Stimulated activated naive CD8-positive, alpha-beta T cell treated with anti-CD3 and anti-CD28 coated beads, Interleukin-15, amount 100 ng/mL, for 72 hours (primary cell): ENCODE measurements around the gene IWS1.
A peak's percentile ranks its signal among the peaks of the same experiment; 100 is the strongest.
"Not testable (repeated sequence)": the region's sequence is repeated elsewhere in the genome, so short reads cannot be mapped to it uniquely, and the experiment has no call there.

Experiments used
- ATAC-seq: fragments of 150-1000 bp; cut with Tn5 transposase; 2 replicates; pipeline ENCODE4 v1.10.0; 2021; ENCODE audit warnings: mild to moderate bottlenecking, moderate library complexity
- DNase-seq, 2 donors: peaks; one replicate each; pipeline ENCODE4 v3.0.0; 2021 to 2022
- H3K27ac Mint-ChIP-seq, 2 donors: one replicate each; pipeline ENCODE4 v1.8.0; 2022; ENCODE audit warnings: mild to moderate bottlenecking in 2 of 2, mixed read lengths in 2 of 2, moderate library complexity in 2 of 2
- H3K27me3 Mint-ChIP-seq: one replicate; pipeline ENCODE4 v1.8.0; 2022; ENCODE audit warnings: mixed read lengths
- H3K4me1 Mint-ChIP-seq: one replicate; pipeline ENCODE4 v1.8.0; 2022; ENCODE audit warnings: mild to moderate bottlenecking, mixed read lengths
- H3K4me3 Mint-ChIP-seq, 2 donors: one replicate each; pipeline ENCODE4 v1.8.0; 2022; ENCODE audit warnings: mild to moderate bottlenecking in 2 of 2, mixed read lengths in 2 of 2, moderate library complexity in 1 of 2
- H3K9me3 Mint-ChIP-seq, 2 donors: one replicate each; pipeline ENCODE4 v1.8.0; 2022; ENCODE audit warnings: mixed read lengths in 2 of 2

The IWS1 gene

GRCh38 chr2:127469051-127469450 lies 57.2 kb downstream of the IWS1 start:
- H3K4me3 Mint-ChIP-seq: no peak overlapping the region
- DNase-seq (no peak), ATAC-seq (no peak)
- peak overlapping the region in 1 of 2 donors; percentile 5 for H3K27ac Mint-ChIP-seq
- no peaks in the 10 kb centered on the region for H3K27me3 Mint-ChIP-seq
- H3K4me1 Mint-ChIP-seq: peaks cover 17% of the 10 kb centered on the region
- H3K9me3 Mint-ChIP-seq: no peaks in the 10 kb centered on the region

GRCh38 chr2:127465258-127465657 lies 61.0 kb downstream of the IWS1 start:
- DNase-seq: no peak
- ATAC-seq: no peak

DNA sequence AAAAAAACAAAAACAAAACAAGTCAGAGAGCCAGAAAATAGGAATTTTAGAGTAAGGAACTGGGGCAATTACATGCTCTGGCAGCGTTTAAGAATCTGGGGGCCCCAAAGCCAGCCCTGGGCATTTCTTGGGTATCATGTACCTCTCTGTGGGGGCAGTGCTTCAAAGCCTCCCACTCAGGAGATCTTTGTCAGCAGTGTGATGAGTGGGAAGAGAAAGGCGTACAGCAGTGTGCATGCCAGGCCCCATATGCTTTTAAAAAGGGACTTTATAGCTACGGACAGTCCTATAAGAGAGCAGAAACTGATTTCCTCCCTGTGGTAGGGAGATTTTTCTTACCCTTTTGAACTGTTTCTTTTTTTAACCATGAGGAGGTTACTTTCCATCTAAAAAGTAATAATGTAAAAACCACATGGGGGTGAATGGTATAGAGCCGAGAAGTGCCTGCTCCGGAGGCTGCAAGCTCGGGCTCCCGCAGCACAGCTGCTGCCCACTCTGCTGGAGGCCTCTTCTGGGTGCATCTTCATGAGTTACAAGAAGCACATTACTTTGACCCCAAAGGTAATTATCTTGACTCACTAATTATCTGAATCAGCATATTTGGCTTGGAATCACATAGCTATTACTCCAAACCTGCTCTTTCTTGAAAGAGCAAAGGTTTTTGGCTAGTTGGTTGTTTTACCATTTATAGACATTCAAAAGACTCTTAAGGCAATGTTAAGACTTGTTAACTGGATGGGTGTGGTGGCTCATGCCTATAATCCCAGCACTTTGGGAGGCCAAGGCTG lies 61.6 kb downstream of the IWS1 start:
- Mint-ChIP-seq H3K4me1 (peaks cover 19% of the 10 kb centered on the region), H3K27me3 (no peaks in the 10 kb centered on the region), H3K9me3 (no peaks in the 10 kb centered on the region), H3K4me3 (no peak overlapping the region), H3K27ac (peak overlapping the region in 1 of 2 donors; percentile 7)
- peak; percentile 54 for ATAC-seq
- no peak for DNase-seq

More at GRCh38 chr2:127465258-127465657, 61.0 kb downstream of the IWS1 start:
- Mint-ChIP-seq H3K4me1 (peaks cover 19% of the 10 kb centered on the region), H3K9me3 (no peaks in the 10 kb centered on the region), H3K27me3 (no peaks in the 10 kb centered on the region), H3K27ac (peak overlapping the region in 1 of 2 donors; percentile 77), H3K4me3 (no peak overlapping the region)

- Mint-ChIP-seq H3K4me1 (peaks cover 20% of the 10 kb centered on the region), H3K27ac (no peak overlapping the region), H3K27me3 (no peaks in the 10 kb centered on the region), H3K4me3 (no peak overlapping the region), H3K9me3 (no peaks in the 10 kb centered on the region)
- no peak for ATAC-seq
- no peak for DNase-seq
Measured at GRCh38 chr2:127463155-127463991, 62.9 kb downstream of the IWS1 start.

DNA sequence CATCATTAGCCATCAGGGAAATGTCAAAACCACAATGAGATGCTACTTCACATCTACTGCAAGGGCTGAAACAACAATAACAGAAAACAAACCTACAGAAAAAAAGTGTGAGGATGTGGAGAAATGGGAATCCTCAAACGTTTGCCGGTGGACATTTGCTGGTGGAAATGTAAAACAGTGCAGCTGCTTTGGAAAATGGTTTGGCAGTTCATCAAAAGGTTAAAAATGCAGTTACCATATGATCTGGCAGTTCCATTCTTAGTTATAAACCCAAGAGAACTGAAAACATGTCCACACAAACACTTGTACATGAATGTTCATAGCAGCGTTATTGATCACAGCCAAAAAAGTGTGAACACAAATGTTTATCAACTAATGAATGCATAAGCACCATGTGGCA lies 63.8 kb downstream of the IWS1 start:
- no peaks in the 10 kb centered on the region for H3K27me3 Mint-ChIP-seq
- no peak overlapping the region for H3K4me3 Mint-ChIP-seq
- ATAC-seq (no peak), DNase-seq (no peak)
- peaks cover 29% of the 10 kb centered on the region for H3K4me1 Mint-ChIP-seq
- H3K27ac Mint-ChIP-seq: no peak overlapping the region
- no peaks in the 10 kb centered on the region for H3K9me3 Mint-ChIP-seq

DNA sequence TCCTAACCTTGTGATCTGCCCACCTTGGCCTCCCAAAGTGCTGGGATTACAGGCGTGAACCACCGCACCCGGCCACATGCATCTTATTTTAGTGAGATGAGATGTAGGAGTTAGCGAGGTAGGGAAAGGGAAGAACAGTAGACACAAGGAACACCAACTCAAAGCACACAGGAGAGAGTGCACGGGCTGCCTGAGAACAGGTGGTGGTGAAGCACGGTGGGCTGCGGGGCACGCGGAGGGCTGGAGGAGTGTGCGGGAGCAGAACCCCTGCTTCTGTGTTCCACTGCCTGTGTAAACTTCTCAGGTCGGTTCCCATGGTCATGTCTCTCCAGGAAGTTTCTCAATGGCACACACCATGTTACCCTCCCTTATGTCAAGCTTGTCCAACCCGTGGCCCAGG lies 69.3 kb downstream of the IWS1 start:
- H3K4me3 Mint-ChIP-seq: no peak overlapping the region
- no peak for ATAC-seq
- peaks cover 13% of the 10 kb centered on the region for H3K4me1 Mint-ChIP-seq

DNA sequence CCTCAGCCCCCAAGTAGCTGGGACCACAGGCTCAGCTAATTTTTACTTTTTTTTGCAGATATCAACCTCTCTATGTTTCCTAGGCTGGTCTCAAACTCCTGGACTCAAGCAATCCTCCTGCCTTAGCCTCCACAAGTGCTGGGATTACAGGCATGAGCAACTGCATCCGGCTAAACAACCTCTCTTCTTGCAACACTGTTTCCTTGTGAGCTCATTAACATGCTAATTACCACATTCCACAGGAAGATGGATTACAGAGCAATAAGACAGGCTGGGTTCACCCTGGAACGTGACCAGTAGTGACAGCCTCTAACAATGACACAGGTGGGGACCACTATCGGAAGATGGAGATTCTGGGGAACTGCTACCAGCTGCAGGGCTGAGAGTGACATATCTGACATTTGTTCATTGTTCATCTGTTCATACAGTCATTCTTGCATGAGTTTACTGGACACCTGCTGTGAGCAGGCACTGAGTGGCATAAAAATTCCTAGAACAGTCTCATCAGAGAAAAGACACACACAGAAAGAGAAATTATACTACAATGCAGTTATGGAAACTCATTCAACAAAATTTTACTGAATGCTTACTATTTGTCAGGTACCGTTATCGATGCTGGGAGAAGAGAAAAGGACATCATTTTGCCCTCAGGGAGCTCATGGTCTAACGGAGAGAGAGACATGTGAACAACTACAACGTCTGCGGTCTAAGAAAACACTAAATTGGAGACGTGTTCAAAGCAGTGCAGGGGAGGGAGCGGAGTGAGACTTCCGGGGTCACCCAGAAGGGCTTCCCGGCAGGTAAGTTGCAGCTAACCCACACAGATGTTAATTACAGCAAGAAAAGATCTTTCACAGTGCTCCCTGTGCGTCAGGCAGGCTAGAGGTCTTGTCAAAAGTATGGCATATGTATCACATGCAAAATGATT lies 70.5 kb downstream of the IWS1 start:
- no peak for DNase-seq
- no peak overlapping the region for H3K27ac Mint-ChIP-seq
- no peaks in the 10 kb centered on the region for H3K27me3 Mint-ChIP-seq
- H3K4me3 Mint-ChIP-seq: no peak overlapping the region
- no peaks in the 10 kb centered on the region for H3K9me3 Mint-ChIP-seq
- H3K4me1 Mint-ChIP-seq: peaks cover 13% of the 10 kb centered on the region
- no peak for ATAC-seq

More for the DNA sequence above, 69.3 kb downstream of the IWS1 start:
- H3K9me3 Mint-ChIP-seq: no peaks in the 10 kb centered on the region
- no peaks in the 10 kb centered on the region for H3K27me3 Mint-ChIP-seq
- no peak for DNase-seq
- H3K27ac Mint-ChIP-seq: no peak overlapping the region

GRCh38 chr2:127454595-127455565 lies 71.4 kb downstream of the IWS1 start:
- Mint-ChIP-seq H3K27me3 (no peaks in the 10 kb centered on the region), H3K27ac (no peak overlapping the region), H3K9me3 (no peaks in the 10 kb centered on the region), H3K4me1 (peaks cover 13% of the 10 kb centered on the region), H3K4me3 (no peak overlapping the region)
- no peak for DNase-seq
- ATAC-seq: no peak

DNA sequence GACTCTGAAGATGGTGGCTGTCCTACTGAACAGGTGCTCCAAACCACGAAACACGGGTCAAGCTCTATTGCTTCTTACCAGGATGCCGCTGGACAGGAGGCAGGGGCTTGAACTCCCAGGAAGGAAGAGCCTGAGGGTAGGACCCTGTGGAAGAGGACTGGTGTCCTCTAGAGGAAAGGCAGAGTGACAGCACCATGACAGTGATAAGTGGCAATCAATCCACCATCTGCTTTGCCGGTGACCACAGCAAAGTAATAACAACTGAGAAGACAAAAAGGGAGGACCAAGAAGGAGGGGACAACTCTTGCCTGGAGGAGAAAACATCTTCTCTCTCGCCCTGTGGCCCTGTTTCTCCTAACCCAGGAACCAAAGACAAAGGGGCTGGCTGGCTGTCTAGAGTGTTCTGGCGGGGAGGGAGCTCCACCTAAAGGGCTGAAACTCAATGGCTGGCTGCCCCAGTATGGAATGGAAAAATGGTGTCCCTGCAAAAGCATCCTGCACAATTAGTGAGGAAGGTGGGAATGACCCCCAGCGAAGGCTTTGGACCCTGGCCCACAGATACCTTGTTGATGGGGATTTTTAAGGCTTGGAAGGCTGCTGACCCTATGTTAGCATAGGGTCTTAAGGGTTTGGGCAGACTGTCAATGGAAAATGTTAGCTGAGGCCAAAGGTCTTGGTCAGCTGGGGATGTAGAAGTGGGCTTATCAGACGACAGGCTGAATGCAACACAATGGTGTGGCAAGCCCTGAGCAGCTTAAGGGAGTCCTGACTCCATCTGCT lies 72.7 kb downstream of the IWS1 start:
- no peaks in the 10 kb centered on the region for H3K9me3 Mint-ChIP-seq
- no peak overlapping the region for H3K4me3 Mint-ChIP-seq
- H3K27me3 Mint-ChIP-seq: no peaks in the 10 kb centered on the region
- no peak for DNase-seq
- peaks cover 13% of the 10 kb centered on the region for H3K4me1 Mint-ChIP-seq
- ATAC-seq: no peak
- no peak overlapping the region for H3K27ac Mint-ChIP-seq

DNA sequence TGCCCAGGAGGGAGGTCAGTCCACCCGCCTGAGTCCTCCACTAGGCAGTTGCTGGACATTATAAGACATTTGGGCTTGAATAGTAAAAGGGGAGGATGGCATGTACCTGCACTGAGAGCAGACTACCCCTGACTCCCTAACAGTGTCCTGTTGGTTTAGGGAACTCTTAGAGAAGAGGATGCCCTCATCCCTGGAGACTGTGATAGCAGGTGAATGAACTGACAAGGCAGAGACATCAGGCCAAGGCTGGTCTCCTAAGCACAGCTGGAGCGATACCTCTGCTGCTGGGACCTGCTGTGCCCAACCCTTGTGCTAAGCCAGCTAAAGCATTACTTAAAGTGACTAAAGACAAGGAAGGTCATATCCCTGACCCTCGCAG lies 73.3 kb downstream of the IWS1 start:
- Mint-ChIP-seq H3K4me1 (peaks cover 8% of the 10 kb centered on the region), H3K27ac (peak overlapping the region in 1 of 2 donors; percentile 8), H3K27me3 (no peaks in the 10 kb centered on the region), H3K4me3 (no peak overlapping the region), H3K9me3 (no peaks in the 10 kb centered on the region)
- ATAC-seq: no peak
- no peak for DNase-seq

- not testable (repeated sequence) for H3K9me3 Mint-ChIP-seq, H3K4me3 Mint-ChIP-seq, H3K27ac Mint-ChIP-seq, ATAC-seq, DNase-seq, H3K4me1 Mint-ChIP-seq, H3K27me3 Mint-ChIP-seq
Measured at GRCh38 chr2:127452423-127452822, 73.9 kb downstream of the IWS1 start.

GRCh38 chr2:127451981-127452380 lies 74.3 kb downstream of the IWS1 start:
- DNase-seq (no peak), ATAC-seq (no peak)
- Mint-ChIP-seq H3K4me1 (no peaks in the 10 kb centered on the region), H3K9me3 (peaks cover 9% of the 10 kb centered on the region in 2 donors), H3K4me3 (no peak overlapping the region), H3K27me3 (no peaks in the 10 kb centered on the region), H3K27ac (no peak overlapping the region)

DNA sequence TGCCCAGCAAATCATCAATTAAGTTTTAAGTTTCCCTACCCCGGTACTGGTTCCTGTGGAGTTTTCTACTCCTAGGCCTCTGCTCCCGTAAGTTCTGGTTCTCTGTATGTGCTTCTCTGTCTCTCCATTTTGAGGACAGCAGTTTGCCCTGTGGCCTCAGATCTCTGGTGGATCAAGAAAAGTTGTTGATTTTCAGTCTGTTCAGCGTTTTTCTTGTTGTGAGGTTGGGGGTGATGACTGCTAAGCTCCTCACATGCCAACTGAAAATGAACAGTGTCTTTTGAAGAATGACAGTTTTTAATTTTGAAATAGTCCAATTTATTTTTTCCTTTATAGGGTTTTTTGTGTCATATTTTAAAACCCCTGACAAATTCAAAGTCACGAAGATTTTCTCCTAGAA lies 76.4 kb downstream of the IWS1 start:
- no peaks in the 10 kb centered on the region for H3K27me3 Mint-ChIP-seq
- ATAC-seq (no peak), DNase-seq (no peak)
- H3K4me1 Mint-ChIP-seq: no peaks in the 10 kb centered on the region
- no peak overlapping the region for H3K27ac Mint-ChIP-seq
- peaks cover 16 to 17% of the 10 kb centered on the region in 2 donors for H3K9me3 Mint-ChIP-seq
- no peak overlapping the region for H3K4me3 Mint-ChIP-seq

DNA sequence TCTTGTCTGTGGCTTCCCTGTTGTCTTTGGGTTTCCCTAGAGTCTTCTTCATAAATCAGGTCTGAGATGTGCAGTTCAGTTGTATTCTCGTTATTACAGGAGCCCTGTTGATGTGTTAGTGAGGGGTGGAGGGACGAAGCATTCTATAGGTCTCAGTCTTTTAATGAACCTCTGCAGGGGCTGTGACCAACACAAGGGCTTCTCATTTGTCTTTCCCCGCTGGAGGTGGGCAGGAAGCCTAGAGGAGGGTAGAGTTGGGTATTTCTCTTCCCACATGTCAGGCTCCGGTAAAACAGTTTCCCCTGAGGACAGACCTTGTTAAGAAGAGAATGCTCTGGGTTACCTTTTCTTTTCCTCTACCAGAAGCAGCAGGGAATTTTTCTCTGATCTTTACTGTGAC lies 76.9 kb downstream of the IWS1 start:
- H3K9me3 Mint-ChIP-seq: peaks cover 17 to 20% of the 10 kb centered on the region in 2 donors
- peak overlapping the region in 1 of 2 donors; percentile 77 for H3K27ac Mint-ChIP-seq
- DNase-seq: no peak
- no peak overlapping the region for H3K4me3 Mint-ChIP-seq
- no peaks in the 10 kb centered on the region for H3K4me1 Mint-ChIP-seq
- no peaks in the 10 kb centered on the region for H3K27me3 Mint-ChIP-seq
- no peak for ATAC-seq
